ENCODE results near the gene ESPNL.

GRCh38 chr2:238140721-238141540, 40.8 kb downstream of the ESPNL start:
- no peak for TF ChIP-seq SUZ12 (IDR thresholded peaks at IDR 0.05; ENCODE audit: extremely low read depth, insufficient read depth, insufficient read length)
- TF ChIP-seq YY1 (IDR thresholded peaks at IDR 0.05; ENCODE audit: insufficient read depth, insufficient read length), result no peak

Measured in NT2/D1 (cell line).